ENCODE results near the gene PRDM5. TPM values are rescaled to one million over a fixed set of nuclear protein-coding genes. Genes with fewer than 3 reads are reported as not detected.

PRDM5 gene
- total and polyA plus RNA-seq, 9 donors = 8.8 to 25.3 (median 10.2) TPM

DNA sequence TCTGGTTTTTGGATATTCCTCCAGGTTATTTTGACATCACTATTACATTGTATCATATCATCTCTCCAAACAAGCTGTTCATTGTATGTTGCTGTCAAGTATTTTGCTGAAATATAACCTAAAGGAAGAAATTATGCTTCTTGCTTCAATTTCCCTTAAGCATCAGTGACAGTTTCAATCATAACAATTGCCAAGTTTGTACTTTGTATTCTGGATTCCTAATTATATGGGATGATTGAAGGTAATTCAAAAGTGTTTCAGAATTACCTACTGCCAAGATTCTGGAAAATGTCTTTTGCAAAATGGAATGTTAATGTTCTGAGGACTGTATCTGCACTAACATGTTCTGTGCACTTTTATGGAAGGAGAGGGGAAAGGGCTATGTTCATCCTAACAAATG is 228.7 kb downstream of the PRDM5 start:
- Histone ChIP-seq H3K4me3 (ENCODE audit: low read length) (no peak overlapping the region), H3K9me3 (replicated peaks; ENCODE audit: control insufficient read depth, low read depth, low read length) (no peaks in the 10 kb centered on the region), H3K27me3 (ENCODE audit: control insufficient read depth, insufficient read depth, low read length) (no peaks in the 10 kb centered on the region), H3K4me1 (ENCODE audit: control insufficient read depth, insufficient read depth, low read length) (no peaks in the 10 kb centered on the region), H3K36me3 (ENCODE audit: control insufficient read depth, insufficient read depth, low read length) (no peaks in the 10 kb centered on the region), H3K27ac (ENCODE audit: low read length) (no peak overlapping the region)
- DNase-seq = peak; percentile 66

DNA sequence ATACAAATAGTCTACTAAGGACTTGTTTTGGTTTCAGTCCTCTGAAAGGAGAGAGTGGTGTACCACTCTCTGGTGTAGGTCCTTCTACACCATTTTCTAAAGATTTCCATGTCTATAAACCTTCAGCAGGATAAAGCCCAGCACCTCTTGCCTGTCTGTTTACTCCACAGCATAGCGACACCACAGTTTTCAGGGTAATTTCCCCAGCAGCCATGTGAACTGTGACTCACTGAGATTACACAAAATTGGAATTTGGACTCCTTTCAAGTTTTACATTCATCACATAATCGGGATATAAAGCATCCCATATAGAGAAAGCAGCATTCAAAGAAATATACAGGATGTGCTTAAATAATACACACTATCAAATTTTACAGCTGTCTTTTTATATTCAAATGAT is 229.6 kb downstream of the PRDM5 start:
- Histone ChIP-seq H3K36me3 (ENCODE audit: control insufficient read depth, insufficient read depth, low read length) (no peaks in the 10 kb centered on the region), H3K27ac (ENCODE audit: low read length) (no peak overlapping the region), H3K4me3 (ENCODE audit: low read length) (no peak overlapping the region), H3K9me3 (replicated peaks; ENCODE audit: control insufficient read depth, low read depth, low read length) (no peaks in the 10 kb centered on the region), H3K4me1 (ENCODE audit: control insufficient read depth, insufficient read depth, low read length) (no peaks in the 10 kb centered on the region), H3K27me3 (ENCODE audit: control insufficient read depth, insufficient read depth, low read length) (no peaks in the 10 kb centered on the region)
- WGBS (ENCODE audit: insufficient coverage) = 50% methylated on average over 1 of the region's 2 CpGs
- DNase-seq = peak; percentile 62

DNA sequence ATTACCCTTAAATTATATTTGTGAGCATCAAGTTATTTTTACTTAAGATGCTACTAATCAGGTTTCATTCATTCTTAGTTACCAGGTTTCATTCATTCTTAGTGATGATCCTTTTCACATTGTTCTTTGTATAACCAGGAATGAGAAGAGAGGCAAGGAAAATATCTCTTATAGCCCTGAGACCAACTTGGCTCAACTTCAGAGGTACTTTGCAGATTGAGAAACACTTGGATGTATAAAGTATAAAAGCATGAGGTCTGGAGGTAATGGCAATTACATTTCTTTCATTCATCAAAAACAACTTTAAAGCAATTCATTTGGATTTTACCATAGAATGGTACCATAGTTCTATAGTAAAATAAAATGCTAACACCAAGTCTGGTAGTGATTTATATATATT is 231.0 kb downstream of the PRDM5 start:
- no peak overlapping the region for H3K27ac ChIP-seq (ENCODE audit: low read length)
- no peaks in the 10 kb centered on the region for H3K27me3 ChIP-seq (ENCODE audit: control insufficient read depth, insufficient read depth, low read length)
- no peak overlapping the region for H3K4me3 ChIP-seq (ENCODE audit: low read length)
- no peaks in the 10 kb centered on the region for H3K9me3 ChIP-seq (replicated peaks; ENCODE audit: control insufficient read depth, low read depth, low read length)
- no peaks in the 10 kb centered on the region for H3K4me1 ChIP-seq (ENCODE audit: control insufficient read depth, insufficient read depth, low read length)
- DNase-seq = peak; percentile 63
- no peaks in the 10 kb centered on the region for H3K36me3 ChIP-seq (ENCODE audit: control insufficient read depth, insufficient read depth, low read length)

DNA sequence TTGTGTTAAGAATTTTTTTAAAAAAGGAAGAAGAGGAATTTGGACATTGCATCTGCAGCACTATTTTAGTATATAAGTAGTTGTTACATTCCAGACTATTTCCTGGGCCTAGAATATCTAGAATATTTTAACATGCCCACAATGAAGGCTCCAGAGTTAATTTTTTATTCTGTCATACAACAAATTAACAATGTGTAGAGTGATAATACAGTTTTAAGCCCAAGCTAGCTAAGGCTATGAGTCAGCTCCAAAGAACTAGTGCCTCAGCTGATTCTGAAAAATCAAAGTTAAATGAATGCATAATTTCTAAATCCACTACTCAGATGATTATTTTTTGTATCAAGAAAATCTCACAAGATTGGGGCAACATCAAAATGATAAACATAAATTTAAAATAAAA is 231.4 kb downstream of the PRDM5 start:
- Histone ChIP-seq H3K4me3 (ENCODE audit: low read length) (no peak overlapping the region), H3K27me3 (ENCODE audit: control insufficient read depth, insufficient read depth, low read length) (no peaks in the 10 kb centered on the region), H3K4me1 (ENCODE audit: control insufficient read depth, insufficient read depth, low read length) (no peaks in the 10 kb centered on the region), H3K27ac (ENCODE audit: low read length) (no peak overlapping the region), H3K36me3 (ENCODE audit: control insufficient read depth, insufficient read depth, low read length) (no peaks in the 10 kb centered on the region), H3K9me3 (replicated peaks; ENCODE audit: control insufficient read depth, low read depth, low read length) (no peaks in the 10 kb centered on the region)
- no peak for DNase-seq

DNA sequence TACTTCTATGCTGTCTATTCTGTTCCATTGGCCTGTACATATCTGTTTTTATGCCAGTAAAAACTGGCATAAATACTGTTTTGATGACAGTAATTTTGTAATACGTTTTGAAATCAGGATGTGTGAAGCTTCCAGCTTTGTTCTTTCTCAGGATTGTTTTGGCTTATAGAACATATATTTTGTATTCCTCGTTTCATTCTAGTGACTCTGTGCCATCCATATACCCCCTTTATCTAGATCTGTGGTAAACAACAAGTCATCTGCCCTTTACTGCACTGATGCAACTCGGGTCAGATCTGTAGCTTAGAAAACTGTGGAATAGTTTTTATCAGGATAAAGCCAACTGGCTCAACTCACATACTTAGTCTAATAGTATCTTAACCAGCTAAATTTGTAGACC is 233.7 kb downstream of the PRDM5 start:
- no peaks in the 10 kb centered on the region for H3K4me1 ChIP-seq (ENCODE audit: control insufficient read depth, insufficient read depth, low read length)
- H3K36me3 ChIP-seq (ENCODE audit: control insufficient read depth, insufficient read depth, low read length) = no peaks in the 10 kb centered on the region
- DNase-seq = no peak
- no peak overlapping the region for H3K27ac ChIP-seq (ENCODE audit: low read length)
- H3K4me3 ChIP-seq (ENCODE audit: low read length) = no peak overlapping the region
- no peaks in the 10 kb centered on the region for H3K27me3 ChIP-seq (ENCODE audit: control insufficient read depth, insufficient read depth, low read length)
- no CpG with 5 or more reads among the region's 3 CpGs for WGBS (ENCODE audit: insufficient coverage)
- no peaks in the 10 kb centered on the region for H3K9me3 ChIP-seq (replicated peaks; ENCODE audit: control insufficient read depth, low read depth, low read length)

DNA sequence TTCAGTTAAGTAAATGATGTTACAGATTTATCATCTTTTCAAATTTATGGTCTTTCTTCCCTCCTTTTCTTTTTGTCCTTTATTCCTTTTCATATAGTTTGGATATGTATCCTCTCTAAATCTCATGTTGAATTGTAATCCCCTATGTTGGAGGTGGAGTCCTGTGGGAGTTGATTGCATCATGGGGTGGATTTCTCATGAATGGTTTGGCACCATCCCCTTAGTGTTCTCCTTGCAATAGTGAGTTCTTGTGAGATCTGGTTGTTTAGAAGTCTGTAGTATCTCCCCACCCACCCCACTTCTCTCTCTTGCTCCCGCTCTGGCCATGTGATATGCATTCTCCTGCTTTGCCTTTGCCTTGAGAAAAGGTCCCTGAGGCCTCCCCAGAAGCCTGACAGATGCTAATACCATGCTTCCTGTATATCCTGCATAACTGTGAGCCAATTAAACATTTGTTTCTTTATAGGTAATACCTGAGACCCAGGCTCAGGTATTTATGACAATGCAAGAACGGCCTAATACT is 236.7 kb downstream of the PRDM5 start:
- H3K27me3 ChIP-seq (ENCODE audit: control insufficient read depth, insufficient read depth, low read length) = no peaks in the 10 kb centered on the region
- no CpG with 5 or more reads among the region's 2 CpGs for WGBS (ENCODE audit: insufficient coverage)
- H3K27ac ChIP-seq (ENCODE audit: low read length) = no peak overlapping the region

DNA sequence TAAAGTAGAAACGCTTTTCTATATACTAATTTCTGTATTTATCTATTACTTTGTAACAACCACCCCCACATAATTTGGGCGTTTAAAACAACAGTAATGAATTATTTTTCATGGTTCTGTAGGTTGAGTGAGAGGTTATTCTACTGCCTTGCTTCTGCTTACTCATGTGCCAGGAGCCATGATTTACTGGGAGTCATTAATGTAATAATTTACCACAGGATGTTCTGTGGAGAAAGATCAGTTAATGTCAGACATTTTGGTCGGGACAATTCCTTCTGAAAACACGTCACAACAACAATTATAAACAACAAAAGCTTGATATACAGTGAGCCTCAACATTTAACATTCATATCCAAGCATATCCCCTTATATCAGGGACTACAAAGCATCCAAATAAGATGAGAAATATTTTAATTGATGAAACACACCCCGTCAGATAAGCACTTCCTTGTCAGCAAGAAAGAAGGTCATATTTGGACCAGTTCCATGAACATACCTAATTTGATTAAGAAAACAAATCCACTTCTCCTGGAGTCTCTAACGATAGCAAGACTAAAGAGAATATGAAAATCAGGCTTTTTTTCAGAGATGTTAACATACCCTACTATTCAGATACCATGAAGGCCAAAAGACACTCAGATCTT is 238.5 kb downstream of the PRDM5 start:
- H3K4me3 ChIP-seq (ENCODE audit: low read length) = no peak overlapping the region
- no peak overlapping the region for H3K27ac ChIP-seq (ENCODE audit: low read length)
- no peaks in the 10 kb centered on the region for H3K36me3 ChIP-seq (ENCODE audit: control insufficient read depth, insufficient read depth, low read length)
- no CpG with 5 or more reads among the region's 6 CpGs for WGBS (ENCODE audit: insufficient coverage)
- no peaks in the 10 kb centered on the region for H3K4me1 ChIP-seq (ENCODE audit: control insufficient read depth, insufficient read depth, low read length)
- H3K27me3 ChIP-seq (ENCODE audit: control insufficient read depth, insufficient read depth, low read length) = no peaks in the 10 kb centered on the region
- no peak for DNase-seq
- H3K9me3 ChIP-seq (replicated peaks; ENCODE audit: control insufficient read depth, low read depth, low read length) = no peaks in the 10 kb centered on the region

More for the DNA sequence above, 236.7 kb downstream of the PRDM5 start:
- Histone ChIP-seq H3K4me1 (ENCODE audit: control insufficient read depth, insufficient read depth, low read length) (no peaks in the 10 kb centered on the region), H3K36me3 (ENCODE audit: control insufficient read depth, insufficient read depth, low read length) (no peaks in the 10 kb centered on the region), H3K9me3 (replicated peaks; ENCODE audit: control insufficient read depth, low read depth, low read length) (no peaks in the 10 kb centered on the region), H3K4me3 (ENCODE audit: low read length) (no peak overlapping the region)
- no peak for DNase-seq

DNA sequence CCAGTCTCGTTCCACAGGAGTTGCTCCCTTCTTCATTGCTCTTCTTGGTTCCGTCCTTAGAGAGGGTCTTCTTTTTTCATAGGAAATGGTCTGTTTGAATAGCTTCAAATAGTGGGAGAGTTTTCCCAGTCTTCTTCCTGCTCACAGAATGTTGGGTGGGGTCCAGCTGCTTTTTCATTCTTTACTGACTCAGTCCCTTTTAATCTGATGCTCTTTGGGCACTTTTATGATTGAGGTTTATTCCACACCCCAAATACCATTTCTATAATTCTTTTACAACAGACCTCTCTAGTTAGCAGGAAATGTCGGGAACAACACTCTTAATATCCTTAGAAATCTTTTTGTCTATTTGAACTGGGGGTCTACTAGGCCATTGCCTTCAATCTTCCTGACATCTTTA is 239.5 kb downstream of the PRDM5 start:
- H3K27ac ChIP-seq (ENCODE audit: low read length) = no peak overlapping the region
- no peak overlapping the region for H3K4me3 ChIP-seq (ENCODE audit: low read length)
- H3K4me1 ChIP-seq (ENCODE audit: control insufficient read depth, insufficient read depth, low read length) = no peaks in the 10 kb centered on the region
- no peaks in the 10 kb centered on the region for H3K36me3 ChIP-seq (ENCODE audit: control insufficient read depth, insufficient read depth, low read length)
- WGBS (ENCODE audit: insufficient coverage) = 47% methylated on average over 2 of the region's 3 CpGs
- H3K27me3 ChIP-seq (ENCODE audit: control insufficient read depth, insufficient read depth, low read length) = no peaks in the 10 kb centered on the region
- no peaks in the 10 kb centered on the region for H3K9me3 ChIP-seq (replicated peaks; ENCODE audit: control insufficient read depth, low read depth, low read length)
- DNase-seq = no peak

DNA sequence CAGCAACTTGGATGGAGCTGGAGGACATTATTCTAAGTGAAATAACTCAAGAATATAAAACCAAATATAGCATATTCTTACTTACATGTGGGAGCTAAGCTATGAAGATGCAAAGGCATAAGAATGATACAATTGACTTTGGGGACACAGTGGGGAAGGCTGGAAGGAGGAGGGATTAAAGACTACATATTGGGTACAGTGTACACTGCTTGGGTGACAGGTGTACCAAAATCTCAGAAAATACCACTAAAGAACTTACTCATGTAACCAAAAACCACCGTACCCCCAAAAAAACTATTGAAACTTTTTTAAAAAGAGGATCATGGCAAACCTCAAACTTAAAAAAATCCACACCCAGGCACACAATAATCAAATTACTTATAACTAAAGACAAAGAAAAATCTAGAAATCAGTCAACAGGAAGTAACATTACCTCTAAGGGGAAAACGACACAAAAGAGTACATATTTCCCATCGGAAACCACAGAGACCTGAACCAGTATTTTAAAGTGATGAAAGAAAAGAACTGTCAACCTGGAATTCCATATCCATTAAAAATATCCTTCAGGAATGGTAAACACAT is 241.8 kb downstream of the PRDM5 start:
- no peak overlapping the region for H3K4me3 ChIP-seq (ENCODE audit: low read length)
- no CpG with 5 or more reads among the region's 3 CpGs for WGBS (ENCODE audit: insufficient coverage)
- H3K27ac ChIP-seq (ENCODE audit: low read length) = no peak overlapping the region
- H3K36me3 ChIP-seq (ENCODE audit: control insufficient read depth, insufficient read depth, low read length) = no peaks in the 10 kb centered on the region
- DNase-seq = no peak
- H3K9me3 ChIP-seq (replicated peaks; ENCODE audit: control insufficient read depth, low read depth, low read length) = peaks cover 3% of the 10 kb centered on the region
- no peaks in the 10 kb centered on the region for H3K27me3 ChIP-seq (ENCODE audit: control insufficient read depth, insufficient read depth, low read length)
- H3K4me1 ChIP-seq (ENCODE audit: control insufficient read depth, insufficient read depth, low read length) = no peaks in the 10 kb centered on the region

DNA sequence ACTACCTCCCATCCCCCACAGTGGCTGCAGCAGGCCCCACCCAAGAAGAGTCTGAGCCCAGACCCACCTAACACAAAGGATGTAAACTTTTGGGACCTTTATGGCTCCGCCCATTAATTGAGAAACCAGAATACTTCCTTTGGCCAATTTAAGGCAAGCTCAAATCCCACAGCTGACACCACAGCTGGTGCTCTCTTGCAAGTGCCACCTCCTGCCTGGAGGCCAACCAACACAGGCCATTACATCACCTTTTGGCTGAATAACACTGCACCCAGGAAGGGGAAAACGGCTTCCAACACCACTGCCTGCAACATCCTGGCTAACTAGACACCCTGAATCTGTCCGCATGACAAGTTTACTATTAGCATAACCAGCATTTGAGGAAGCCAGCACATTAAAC is 248.8 kb downstream of the PRDM5 start:
- H3K27me3 ChIP-seq (ENCODE audit: control insufficient read depth, insufficient read depth, low read length) = no peaks in the 10 kb centered on the region
- 87% methylated on average over 3 of the region's 3 CpGs for WGBS (ENCODE audit: insufficient coverage)
- no peak overlapping the region for H3K4me3 ChIP-seq (ENCODE audit: low read length)
- peaks cover 23% of the 10 kb centered on the region for H3K9me3 ChIP-seq (replicated peaks; ENCODE audit: control insufficient read depth, low read depth, low read length)
- peaks cover 6% of the 10 kb centered on the region for H3K36me3 ChIP-seq (ENCODE audit: control insufficient read depth, insufficient read depth, low read length)
- peaks cover 4% of the 10 kb centered on the region for H3K4me1 ChIP-seq (ENCODE audit: control insufficient read depth, insufficient read depth, low read length)
- DNase-seq = no peak
- no peak overlapping the region for H3K27ac ChIP-seq (ENCODE audit: low read length)

All from muscle of leg (tissue), 11 donors.